ENCODE measurements around the gene SLC7A4. TPM values are rescaled to one million over a fixed set of nuclear protein-coding genes. Genes with fewer than 3 reads are reported as not detected.

Gene SLC7A4, protein sequence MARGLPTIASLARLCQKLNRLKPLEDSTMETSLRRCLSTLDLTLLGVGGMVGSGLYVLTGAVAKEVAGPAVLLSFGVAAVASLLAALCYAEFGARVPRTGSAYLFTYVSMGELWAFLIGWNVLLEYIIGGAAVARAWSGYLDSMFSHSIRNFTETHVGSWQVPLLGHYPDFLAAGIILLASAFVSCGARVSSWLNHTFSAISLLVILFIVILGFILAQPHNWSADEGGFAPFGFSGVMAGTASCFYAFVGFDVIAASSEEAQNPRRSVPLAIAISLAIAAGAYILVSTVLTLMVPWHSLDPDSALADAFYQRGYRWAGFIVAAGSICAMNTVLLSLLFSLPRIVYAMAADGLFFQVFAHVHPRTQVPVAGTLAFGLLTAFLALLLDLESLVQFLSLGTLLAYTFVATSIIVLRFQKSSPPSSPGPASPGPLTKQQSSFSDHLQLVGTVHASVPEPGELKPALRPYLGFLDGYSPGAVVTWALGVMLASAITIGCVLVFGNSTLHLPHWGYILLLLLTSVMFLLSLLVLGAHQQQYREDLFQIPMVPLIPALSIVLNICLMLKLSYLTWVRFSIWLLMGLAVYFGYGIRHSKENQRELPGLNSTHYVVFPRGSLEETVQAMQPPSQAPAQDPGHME
- total RNA-seq (2022; extraction: Qiagen RNA extraction), result not detected in 5 replicates

GRCh38 chr22:21032037-21032867, at the start of gene SLC7A4:
SLC7A4 (minus strand) TSS chr22:21032561; CDS start chr22:21031812, 749 bp downstream.

GRCh38 chr22:21045585-21046294, 13.4 kb upstream of the SLC7A4 start, which contains the start of gene LRRC74B:
LRRC74B (plus strand) TSS chr22:21045946; CDS start chr22:21045987, 41 bp downstream.

GRCh38 chr22:21014726-21015465, 17.5 kb downstream of the SLC7A4 start, which contains the start of gene P2RX6:
P2RX6 (plus strand) TSS chr22:21015165; CDS start chr22:21015175, 10 bp downstream.

DNA sequence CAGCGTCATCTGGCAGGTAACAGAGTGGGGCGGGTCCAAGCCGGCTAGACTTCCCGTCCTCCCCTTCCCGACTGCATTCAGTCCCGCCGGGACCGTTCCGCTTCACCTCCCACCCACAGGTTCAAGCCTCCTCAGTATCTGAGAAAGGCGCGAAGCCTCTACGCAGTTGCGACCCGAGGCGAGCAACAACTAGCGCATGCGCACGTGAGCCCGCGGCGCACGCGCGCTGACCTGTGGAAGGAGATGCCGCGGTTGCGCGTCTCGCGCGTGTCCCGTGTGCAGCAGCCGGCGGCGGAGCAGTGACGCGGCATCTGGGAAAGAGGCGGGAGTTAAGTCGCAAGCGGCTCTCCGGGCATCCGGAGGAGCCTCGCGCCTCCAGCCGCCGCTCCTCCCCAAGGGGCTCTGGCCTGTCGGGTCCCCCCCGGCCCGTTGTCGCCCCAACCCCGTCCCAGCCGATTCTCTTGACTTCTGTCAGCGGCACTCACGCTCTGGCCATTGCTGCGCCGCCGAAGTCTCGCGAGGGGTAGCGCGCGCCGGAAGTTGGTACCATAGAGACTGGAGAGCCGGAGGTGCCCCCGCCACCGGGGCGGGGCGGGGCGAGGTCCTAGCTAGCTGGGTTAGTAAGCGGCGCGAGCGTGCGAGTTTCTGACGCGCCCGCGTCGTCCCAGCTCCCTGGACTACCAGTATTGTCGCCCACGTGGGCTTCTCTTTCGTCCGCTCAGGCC, 30.6 kb downstream of the SLC7A4 start, which contains the start of gene THAP7:
Gene THAP7, minus strand, starts transcription at position 518 of the 725 bp plus-strand sequence. Its CDS starts 207 bp downstream, at position 311.

DNA sequence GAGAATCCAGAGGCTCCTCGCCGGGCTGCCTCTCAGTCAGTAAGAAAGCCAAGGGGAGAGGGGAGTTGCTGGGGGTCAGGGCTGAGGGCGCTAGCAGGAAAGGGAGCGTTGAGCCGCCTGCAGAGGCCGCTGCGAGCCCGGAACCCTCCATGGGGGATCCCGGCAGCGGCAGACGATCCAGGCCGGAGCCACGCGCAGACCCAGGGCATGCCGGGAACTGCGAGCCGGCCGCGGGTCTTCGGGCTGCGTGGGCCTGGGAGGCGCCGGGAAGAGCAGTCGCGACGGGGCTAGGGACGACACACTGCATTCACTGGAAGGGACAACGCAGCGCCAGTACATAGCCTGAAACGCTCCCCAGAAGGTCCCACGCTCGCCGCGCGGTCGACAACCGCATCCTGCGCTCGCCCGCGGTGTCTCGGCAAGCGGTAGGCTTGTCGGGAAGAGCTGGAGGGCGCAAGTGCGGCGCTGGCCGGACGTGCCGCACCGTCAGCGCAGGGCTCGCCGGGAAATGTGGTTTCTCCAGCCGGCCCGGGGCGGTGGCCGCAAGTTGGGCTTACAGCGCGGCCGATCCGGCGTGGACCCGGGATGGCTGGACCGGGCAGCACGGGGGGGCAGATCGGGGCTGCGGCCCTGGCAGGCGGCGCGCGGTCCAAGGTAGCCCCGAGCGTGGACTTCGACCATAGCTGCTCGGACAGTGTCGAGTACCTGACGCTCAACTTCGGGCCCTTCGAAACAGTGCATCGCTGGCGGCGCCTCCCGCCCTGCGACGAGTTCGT, 50.4 kb downstream of the SLC7A4 start, which contains the start of gene LZTR1:
Gene LZTR1, plus strand, starts transcription at position 511 of the 776 bp plus-strand sequence. Its CDS starts 75 bp downstream, at position 586.

Other genes starting within 250 kb of the SLC7A4 start
- 18.9 to 21.8 TPM (median 20.5 TPM) in 5 replicates for gene PI4KA, start 173.8 kb downstream of the SLC7A4 start, total RNA-seq (2022; extraction: Qiagen RNA extraction)
- 13.6 to 19.1 TPM (median 17.6 TPM) in 5 replicates for gene SNAP29, start 173.6 kb downstream of the SLC7A4 start, total RNA-seq (2022; extraction: Qiagen RNA extraction)
- gene CRKL, start 115.2 kb downstream of the SLC7A4 start, total RNA-seq (2022; extraction: Qiagen RNA extraction), result 20.9 to 30.9 TPM (median 22.3 TPM) in 5 replicates
- 1.6 to 3.8 TPM (median 3.5 TPM) in 5 replicates for gene AIFM3, start 65.3 kb downstream of the SLC7A4 start, total RNA-seq (2022; extraction: Qiagen RNA extraction)
- 15.6 to 19.9 TPM (median 16.1 TPM) in 5 replicates for gene LZTR1, start 50.3 kb downstream of the SLC7A4 start, total RNA-seq (2022; extraction: Qiagen RNA extraction)
- 16.9 to 27.1 TPM (median 22.5 TPM) in 5 replicates for gene THAP7, start 30.4 kb downstream of the SLC7A4 start, total RNA-seq (2022; extraction: Qiagen RNA extraction)
- 0.56 to 0.97 TPM (median 0.79 TPM) in 5 replicates for gene P2RX6, start 17.4 kb downstream of the SLC7A4 start, total RNA-seq (2022; extraction: Qiagen RNA extraction)
- gene LRRC74B, start 13.4 kb upstream of the SLC7A4 start, total RNA-seq (2022; extraction: Qiagen RNA extraction), result 0.02 to 0.07 TPM (median 0.07 TPM) in 3 of 5 replicates, not detected in the others